HTERT RPE-1 (cell line): ENCODE data around the gene NECAB3.

Experiments
- in situ Hi-C: fragments of 300-500 bp; cut with MboI; formaldehyde crosslinking; loops from 4 replicates; pipeline ENCODE4 v1.14.3; 2020; ENCODE audit warnings: low sequenced_read_pairs

NECAB3 gene

DNA sequence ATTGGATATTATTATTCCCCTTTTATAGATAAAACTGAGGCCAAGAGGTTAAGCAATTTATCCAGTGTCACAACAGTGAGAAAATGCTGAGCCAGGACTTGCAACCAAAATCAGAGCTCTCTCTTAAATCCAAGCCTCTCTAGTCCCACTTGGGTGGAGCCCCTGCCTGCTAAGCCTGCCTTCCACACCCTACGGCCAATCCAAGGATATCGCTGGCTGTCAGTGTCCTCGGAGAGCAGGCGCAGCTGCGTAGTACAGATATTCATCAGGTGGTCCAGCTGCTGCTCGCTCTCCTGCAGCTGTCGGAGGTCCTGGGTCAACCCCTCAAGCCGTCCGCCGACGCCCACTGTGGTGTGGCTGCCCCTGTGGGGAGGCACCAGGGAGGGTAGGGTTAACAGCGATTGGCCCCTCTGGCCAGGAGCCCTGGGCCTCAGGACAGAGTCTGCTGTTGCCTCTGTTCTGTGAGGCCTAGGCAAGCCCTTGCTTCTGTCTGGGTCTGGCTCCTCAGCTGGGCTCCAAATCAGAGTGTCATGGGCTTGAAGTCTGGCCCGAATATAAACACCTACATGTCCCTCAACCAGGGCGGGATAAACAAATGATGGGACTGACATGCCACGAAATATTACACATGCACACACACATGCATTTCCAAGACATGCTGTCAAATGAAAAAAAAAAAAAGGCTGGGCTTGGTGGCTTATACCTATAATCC lies 3.9 kb upstream of the NECAB3 start:
- in situ Hi-C loops, result no loop called here

DNA sequence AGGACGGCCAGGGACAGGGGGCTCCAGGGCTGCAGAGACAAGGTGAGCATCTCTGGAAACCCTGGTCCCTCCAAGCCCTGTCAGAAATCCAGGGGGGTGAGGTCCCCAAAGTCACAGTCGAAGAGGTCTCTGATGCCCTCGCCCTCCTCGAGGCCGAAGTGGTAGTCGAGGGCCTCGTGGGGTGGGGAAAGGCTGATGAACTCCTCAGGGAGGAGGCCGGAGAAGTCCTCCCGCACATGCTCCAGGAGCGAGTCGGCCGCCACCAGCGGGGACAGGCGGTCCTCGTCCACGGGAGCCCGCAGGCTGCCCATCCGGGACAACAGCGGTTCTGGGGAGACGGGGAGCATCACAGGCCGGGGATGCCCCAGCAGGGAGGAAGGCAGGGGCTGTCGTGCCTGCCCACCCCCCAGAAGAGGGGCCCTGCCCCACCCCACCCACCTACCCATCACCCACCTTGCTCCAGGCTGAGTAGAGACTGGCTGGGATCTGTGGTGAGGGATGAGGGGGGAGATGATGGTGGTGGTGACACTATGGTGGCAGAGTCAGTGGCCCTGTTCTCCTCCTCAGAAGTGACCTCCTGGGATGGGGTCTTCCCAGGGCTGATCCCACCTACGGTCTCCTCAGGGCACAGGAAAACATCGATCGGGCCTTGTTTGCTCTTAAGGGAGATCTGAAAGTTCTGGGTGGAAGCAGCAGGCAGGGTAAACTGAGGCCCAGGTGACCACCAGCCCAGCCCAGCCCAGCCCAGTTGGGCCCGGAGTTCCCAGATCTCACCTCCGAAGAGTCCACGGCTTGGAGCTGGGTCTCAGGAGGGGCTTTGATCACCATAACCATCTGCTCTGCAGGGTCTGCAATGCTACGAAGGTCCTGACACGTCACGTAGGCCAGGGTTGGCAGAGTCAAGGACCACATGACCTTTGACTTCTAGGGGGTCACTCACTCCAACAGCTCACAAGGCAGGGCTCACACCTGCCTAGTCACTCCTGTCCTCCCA lies 2.7 kb upstream of the NECAB3 start:
- in situ Hi-C loops, result no loop called here

- in situ Hi-C loops, result no loop called here
Measured at GRCh38 chr20:33676121-33676520, 1.9 kb upstream of the NECAB3 start.

DNA sequence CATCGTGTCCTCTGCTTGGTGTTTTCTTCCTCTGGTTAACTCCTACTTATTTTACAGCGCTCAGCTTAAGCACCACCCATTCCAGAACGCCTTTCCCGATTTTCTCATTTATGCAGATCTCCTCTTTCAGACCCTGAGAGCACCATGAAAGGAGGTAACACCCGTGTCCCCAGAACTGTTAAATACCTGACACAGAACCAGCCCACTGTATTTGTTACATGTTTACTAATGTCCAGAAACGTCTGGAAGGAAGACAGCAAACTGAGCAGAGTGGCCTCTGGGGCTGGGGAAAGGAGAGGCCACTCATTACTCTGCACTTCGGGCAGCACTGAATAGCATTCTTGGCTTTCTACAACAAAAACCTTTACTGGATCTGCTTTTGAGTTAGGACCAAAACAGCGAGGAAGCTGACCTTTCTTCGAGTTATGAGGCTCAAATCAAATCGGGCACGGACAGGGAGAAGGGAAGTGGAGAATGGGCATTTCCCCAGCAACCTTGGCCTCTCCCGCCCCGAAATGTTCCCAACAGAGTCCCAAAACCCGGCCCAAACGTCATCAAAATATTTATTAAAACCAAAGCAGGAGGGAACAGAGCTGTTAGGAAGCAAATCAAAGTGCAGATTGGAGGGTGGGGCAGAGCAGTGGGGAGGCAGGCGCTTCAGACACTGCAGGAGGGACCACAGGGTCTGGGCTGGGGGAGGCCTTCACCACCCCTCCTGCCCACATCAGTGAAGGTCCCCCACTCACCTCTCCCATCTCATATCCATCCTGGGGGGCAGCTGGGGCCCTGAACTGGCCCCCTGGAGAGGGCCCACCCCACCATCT lies 1.1 kb upstream of the NECAB3 start:
- in situ Hi-C loops, result no loop called here

DNA sequence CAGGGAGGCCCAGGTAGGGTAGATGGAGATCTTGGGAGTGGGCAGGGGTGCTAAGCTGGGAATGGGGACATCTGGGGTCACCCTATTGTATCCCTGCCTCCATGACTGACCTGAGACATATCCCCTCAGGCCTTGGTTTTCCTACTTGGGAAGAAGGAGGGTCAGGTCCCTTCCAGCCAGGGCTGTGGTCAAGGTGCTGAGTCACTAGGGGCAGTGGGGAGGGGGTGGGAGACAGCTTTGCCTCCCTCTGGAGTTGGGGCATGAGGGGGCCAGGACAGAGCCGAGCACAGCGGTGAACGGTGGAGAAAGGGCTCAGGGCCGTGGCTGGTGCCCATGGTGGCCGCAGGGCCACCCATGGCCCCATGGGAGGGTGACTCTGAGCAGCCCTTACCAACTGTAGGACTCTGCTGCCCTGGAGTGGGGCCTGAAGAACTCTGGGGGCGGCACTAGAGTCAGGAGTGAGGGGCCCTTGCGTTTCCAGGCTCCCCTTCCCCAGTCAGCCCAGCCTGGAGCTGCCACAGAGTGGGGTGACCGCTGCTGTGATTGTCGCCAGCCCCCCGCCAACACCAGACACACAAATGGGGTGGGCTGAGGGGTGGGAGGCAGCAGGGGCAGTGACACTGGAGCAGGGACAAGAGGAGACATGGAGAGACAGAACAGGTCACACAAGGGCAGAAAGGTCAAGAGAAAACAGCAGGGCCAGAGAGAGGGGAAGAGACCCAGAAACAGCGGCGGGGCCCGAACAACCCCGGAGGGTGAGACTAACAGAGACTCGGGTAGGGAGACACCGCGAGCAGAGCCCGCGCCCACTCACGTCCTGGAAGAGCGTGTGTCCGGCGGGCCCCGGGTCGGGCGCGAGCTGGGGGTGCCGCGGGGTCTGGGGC lies 576 bp downstream of the NECAB3 start:
- in situ Hi-C loops, result no loop called here

GRCh38 chr20:33673114-33673409 lies 1.2 kb downstream of the NECAB3 start:
- in situ Hi-C loops, result no loop called here

GRCh38 chr20:33672426-33673113 lies 1.7 kb downstream of the NECAB3 start:
- in situ Hi-C loops, result no loop called here

DNA sequence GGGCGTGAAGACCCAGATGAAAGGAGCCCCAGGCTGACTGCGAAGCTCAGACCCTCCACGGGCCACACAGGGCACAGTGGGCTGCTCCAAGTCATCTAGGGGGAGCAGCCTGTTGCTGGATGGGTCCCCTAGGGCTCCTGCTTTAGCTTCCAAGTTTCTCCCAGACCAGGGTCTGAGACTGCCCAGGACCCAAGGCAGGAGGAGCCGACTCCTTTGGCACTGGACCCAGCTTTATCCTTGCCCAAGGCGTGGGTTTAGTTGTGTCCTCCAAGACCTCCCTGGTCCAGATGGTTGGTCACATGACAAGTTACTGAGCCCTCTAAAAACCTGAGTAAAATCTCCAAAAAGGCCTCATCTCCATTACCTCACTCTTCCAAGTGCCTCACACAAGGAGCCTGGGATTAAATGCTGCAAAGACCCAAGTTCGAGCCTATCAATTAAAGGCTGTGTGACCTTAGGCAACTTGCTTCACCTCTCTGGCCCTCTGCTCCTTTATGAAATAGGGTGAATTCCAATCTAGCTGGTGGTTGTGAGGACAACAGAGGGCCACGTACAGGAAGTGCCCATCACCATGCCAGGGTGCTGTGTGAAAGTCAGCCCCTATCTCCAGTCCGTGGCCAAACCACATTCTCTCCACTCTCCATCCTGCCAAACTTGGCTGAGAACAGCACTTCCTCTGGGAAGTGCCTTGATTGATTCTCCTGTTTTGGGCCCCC lies 2.5 kb downstream of the NECAB3 start:
- in situ Hi-C loops, result no loop called here

GRCh38 chr20:33670715-33671499 lies 3.3 kb downstream of the NECAB3 start:
- in situ Hi-C loops, result no loop called here

GRCh38 chr20:33669873-33670640 lies 4.2 kb downstream of the NECAB3 start:
- in situ Hi-C loops, result no loop called here

- in situ Hi-C loops, result no loop called here
Measured at GRCh38 chr20:33669224-33669623, 5.0 kb downstream of the NECAB3 start.

DNA sequence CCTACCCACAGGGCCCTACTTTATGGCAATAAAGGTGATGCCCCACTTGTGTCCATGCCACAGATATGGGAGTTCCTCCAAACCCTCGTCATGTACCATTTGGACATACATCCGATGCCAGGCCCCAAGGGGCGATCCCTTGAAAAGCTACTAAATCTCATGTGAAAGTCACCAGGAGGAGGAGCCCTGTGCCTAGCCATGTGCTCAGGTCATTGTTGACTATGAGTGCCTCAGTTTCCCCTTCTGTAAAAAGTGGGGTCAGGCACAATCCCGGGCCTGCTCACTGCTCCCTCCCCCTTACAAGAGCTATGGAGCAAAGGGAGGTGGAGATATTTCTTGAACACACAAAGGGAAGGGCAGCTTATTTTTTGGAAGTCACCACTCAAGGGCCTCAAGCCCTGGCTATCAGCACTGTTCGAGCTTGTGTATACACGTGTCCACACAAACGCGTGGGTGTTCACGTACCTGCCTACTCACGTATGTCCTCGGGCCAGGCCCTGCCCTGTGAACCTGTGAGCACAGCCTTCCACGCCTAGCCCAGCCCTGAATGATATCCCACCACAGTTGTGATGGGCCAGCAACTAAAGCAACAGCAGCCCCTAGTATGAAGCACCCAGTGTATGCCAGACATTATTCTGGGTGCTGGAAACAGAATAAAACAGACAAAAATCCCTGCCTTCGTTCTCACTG lies 5.6 kb downstream of the NECAB3 start:
- in situ Hi-C loops, result no loop called here

- in situ Hi-C loops, result no loop called here
Measured at GRCh38 chr20:33667676-33668465, 6.4 kb downstream of the NECAB3 start.

- in situ Hi-C loops, result no loop called here
Measured at GRCh38 chr20:33667245-33667675, 7.0 kb downstream of the NECAB3 start.

DNA sequence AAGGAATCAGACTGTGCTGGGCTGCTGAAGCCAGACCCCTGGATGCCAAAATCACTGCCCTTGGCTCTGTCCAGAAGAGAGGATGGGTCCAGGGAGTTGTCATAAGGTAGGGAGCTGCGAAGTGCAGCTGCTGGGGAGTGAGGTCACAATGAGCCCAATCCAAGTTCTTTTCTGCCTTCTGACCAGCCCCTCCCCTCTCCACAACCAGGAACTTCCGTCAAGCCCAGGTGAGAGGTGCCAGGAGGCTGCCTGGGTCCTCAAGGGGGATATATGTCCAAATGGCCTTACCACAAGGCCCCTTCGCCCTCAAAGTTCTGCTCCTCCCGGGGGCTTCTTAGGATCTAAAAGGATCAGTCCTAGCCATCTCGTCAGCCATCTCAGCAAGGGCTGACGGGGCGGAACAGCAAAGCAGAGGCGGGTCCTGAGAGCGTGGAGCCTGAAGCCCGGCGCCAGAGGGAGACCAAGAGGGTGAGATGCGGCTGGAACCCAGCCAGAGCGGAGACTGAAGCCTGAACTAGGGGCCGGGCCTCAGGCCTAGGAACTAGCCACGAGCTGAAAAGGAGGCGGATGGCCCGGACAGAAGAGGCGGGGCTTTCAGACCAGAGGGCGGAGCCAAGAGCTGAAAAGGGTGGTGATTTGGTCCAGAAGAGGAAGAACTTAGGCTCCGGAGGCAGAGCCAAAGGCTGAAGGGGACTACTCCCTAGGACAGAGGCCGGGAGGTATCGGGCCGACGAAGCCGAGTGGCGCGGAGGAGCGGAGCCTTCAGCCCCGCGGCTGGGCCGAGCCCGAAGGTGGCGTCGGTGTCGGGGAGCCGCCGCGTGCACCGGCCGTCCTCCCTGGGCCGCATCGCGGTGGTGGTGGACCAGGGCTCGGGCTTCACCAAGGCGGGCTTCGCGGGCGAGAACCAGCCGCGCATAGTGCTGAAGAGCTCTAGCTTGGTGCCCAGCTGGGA lies 7.7 kb downstream of the NECAB3 start, which contains the start of gene ACTL10:
Gene ACTL10 (plus strand): TSS at position 651 of the 952 bp plus-strand sequence. CDS start 555 bp downstream, outside the sequence.
- in situ Hi-C loops, result no loop called here
